Activated CD8-positive, alpha-beta memory T cell treated with anti-CD3 and anti-CD28 coated beads, Interleukin-2, amount 50 U/mL, for 4 hours (primary cell): ENCODE measurements around the gene BNIP2.
"Not testable (repeated sequence)": the region's sequence is repeated elsewhere in the genome, so short reads cannot be mapped to it uniquely, and the experiment has no call there.

ENCODE experiments used
- DNase-seq: peaks from one replicate; pipeline ENCODE4 v3.0.0-alpha.2; 2020

Gene BNIP2, protein sequence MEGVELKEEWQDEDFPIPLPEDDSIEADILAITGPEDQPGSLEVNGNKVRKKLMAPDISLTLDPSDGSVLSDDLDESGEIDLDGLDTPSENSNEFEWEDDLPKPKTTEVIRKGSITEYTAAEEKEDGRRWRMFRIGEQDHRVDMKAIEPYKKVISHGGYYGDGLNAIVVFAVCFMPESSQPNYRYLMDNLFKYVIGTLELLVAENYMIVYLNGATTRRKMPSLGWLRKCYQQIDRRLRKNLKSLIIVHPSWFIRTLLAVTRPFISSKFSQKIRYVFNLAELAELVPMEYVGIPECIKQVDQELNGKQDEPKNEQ

DNA sequence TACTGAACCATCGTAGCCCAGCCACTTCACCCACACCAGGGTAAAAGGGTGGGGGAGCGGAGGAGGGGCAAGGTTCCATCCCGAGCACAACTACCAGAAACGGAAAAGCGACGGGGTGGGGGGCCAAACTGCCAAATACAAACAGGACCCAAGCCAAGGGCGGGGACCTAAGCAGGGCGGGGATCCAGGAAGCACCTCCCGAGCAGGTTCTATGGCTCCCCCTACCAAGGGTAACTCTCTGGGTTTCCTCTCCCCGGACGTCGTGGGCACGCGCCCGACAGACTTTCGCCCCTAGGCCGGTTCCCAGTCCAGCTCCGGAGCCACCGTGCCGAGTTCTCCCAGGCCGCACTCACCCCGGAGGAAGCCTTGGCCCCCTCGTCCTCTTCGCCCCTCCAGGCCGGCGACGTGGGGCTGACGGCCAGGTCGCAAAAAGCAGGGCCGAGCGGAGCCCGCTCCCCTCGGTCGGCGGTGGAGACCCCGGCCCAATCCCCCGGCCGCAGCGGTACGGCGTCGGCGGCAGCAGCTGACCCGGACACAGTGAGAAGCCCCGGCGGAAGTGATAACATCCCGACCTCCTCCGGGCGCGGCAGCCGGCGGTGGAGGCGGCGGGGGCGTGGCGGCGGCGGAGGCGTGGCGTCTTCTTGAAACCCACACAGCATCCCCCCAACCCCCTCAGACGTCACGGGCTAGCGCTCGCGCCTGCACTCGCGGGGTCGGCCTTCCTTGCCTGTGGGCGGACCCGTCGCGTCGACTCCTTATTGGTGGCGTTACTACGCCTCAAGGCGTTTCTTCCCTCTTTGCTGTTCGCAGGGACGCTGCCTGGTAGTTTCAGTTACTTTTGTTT lies at the start of gene BNIP2:
Gene BNIP2, minus strand, starts transcription at position 539 of the 844 bp plus-strand sequence. CDS start 6,863 bp downstream, outside the sequence.
- peak; percentile 100 for DNase-seq

DNA sequence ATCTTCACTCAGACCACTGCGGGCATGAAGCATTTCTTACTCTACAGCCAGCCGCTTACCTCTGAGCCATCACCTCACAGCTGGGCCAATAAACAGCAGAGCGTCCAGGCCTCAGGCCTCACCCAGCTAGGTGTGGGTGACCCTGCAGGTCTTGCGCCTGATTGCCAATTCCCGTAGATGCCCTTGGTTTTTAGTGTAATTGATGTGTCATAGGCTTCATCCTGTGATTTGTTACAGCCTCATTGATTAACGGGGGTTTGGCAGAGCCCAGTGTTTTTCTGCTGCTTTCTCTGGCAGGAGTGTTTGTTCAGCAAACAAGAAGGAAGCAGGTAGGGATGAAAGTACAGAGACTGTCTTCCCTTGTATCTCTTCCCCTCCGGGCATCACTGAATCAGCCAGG lies 49.6 kb upstream of the BNIP2 start:
- no peak for DNase-seq

DNA sequence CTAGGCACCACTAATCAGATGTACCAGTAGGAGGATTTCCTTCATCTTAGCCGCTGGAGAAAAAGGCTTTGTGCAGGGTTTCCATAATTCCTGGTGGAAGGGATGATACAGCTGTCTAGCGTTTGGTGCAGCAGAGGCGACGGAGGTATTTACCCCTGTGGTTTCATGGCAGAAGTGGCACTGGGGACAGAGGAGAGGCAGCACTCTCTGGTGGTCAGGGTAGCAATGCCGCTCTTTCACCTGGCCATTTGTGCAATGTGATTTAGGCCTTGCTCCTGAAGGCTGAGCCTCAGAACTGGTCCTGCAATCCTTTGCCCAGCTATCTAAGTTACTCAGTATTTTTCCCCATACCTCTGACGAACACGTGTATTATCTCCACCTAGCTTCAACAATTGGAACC lies 47.1 kb upstream of the BNIP2 start:
- peak; percentile 20 for DNase-seq

DNA sequence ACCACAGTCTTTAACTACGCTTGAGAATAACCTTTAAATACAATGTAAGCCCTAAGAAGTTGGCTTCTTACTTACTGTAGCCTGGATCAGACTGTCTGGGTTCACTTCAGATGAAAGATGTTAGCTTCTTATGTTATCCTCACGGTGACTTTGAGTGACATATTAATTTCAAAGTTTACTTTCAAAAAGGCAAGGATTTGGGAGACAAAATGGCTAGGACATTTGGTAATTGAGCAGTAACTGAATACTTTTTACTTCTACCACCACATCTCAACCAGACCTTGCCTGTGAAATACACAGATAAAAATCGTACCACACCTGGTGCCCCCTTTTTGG lies 36.0 kb upstream of the BNIP2 start:
- no peak for DNase-seq

DNA sequence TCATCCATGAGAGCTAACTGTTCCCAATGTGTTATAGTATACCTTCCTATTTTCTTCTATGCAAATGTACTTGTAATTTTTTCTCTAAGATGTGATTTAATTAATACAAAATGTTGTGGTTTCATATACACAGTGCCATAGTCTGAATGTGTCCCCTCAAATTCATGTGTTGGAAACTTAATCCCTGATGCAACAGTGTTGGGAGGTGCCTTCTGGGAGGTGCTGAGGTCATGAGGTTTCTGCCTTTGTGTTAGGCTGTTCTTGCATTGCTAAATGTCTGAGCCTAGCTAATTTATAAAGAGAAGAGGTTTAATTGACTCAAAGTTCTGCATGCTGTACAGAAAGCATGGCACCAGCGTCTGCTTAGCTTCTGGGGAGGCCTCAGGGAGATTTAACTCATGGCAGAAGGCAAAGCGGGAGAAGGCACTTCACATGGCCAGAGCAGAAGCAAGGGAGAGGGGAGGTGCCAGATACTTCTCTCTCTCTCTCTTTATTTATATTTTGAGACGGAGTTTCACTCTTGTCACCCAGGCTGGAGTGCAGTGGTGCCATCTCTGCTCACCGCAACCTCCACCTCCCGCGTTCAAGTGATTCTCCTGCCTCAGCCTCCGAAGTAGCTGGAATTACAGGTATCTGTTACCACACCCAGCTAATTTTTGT lies 34.7 kb upstream of the BNIP2 start:
- no peak for DNase-seq

DNA sequence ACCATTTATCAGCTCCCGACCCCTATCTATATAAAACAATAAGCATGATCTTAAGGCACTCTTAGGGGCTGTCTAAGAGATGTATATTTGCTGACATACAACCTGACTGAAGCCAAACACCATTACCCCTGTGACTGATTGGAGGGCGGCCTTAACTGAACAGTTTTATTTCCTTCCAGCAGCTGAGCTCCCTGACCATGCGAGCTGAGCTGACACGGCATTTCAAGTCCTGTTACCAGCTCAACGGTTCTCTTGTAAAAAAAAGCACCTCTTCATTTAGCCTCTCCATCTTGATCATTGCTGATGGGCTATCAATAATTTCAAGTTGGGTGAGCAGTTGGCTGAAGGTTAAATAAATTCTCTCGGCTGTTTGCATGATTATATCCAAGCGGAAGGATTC lies 33.4 kb upstream of the BNIP2 start:
- no peak for DNase-seq

DNA sequence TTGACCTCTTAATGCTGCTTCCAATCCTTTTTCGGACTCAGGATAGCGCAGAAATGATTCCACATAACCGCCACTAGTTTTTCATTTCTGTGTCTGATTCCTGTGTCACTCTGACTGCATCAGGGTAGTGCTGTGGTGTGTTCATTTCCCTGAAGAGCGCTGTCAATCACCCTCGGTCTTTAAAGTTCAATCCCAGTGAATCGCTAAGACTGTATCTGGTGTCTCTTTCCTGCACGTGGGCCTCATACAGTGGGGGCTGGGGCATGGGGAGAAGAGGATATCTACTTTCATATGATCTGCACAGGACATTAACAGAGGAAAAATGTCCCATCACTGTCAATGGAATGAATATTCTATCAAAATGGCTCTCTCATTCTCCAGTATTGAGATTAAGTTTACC lies 32.9 kb upstream of the BNIP2 start:
- DNase-seq, result no peak

DNA sequence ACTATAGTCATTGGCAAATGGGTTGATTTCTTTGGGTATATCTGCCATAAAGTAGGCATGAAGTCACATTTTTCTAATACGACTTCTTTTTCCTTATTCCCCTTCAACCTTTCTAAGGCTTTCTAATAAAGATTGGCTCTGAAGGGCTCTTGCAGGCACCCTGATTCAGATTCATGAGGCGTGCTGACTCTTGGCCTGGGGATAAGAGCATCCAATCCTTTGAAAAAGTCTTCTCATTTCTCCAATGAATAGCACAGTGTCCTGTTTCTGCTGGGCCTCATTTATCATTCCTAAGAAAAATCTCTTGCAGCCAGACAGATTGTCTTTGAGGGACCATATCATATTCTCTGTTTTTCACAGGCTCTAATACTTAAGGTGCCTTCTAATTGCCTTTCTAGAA lies 32.3 kb upstream of the BNIP2 start:
- no peak for DNase-seq

DNA sequence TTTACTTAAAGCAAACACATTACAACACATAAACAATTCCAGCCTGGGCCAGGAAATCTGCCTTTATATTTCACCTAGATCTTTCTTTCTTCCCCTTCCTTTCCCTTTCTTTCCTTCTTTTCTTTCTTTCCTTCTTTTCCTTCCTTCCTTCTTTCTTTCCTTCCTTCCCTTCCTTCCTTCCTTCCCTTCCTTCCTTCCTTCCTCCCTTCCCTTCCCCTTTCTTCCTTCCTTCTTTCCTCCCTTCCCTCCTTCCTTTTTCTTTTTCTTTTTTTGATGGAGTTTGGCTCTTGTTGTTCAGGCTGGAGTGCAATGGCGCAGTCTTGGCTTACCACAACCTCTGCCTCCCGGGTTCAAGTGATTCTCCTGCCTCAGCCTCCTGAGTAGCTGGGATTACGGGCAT lies 24.1 kb upstream of the BNIP2 start:
- no peak for DNase-seq

DNA sequence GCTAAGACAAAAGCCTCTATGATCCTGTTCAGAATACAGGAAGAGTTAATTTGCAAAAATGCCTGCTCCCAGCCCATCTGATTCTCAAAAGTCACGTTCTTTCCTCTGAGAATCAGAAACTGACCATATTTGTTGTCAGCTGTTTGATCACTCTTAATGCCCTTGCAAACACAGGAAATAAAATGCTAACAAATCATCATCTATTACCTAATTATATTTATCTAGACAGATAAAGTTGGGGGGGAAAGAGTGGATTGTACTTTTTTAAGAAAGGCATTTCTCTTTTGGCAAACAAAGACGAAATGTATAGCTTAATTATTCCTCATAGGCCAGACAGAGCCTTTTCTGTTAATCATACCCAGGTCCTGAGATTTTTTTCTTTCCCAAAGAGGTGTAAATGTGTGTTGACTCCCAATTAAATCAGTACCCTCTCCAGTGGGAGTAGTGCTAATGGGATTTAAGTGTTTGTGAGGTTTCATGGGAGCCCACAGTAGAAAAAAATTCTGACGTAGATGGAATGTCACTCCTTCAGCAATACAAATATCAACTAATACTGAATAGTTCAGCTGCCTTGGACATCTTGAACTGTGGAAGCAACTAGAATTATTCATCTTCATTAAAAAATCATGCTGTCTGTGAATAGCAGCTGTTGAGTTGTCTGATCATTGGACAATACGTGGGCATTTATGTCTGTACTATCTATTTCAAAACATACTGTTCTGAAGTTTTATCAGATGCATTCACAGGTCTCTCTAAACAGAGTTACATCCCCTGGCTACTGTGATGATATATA lies 22.5 kb upstream of the BNIP2 start:
- DNase-seq, result no peak

DNA sequence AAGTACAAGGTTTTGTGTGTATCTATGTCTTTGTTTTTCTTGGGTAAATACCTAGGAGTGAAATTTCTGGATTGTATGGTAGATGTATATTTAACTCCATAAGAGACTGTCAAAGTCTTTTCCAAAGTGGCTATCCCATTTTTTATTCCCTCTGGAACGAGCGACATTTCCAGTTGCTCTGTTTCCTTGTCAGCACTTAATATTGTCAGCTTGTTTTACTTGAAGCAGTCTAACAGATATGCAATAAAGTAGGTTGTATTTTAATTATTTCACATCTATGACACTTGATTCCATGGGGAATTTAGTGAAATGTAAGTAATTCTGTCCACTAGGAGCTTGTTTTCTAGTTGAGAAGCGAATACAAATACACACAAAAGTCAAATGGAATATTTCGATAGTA lies 18.5 kb upstream of the BNIP2 start:
- no peak for DNase-seq

DNA sequence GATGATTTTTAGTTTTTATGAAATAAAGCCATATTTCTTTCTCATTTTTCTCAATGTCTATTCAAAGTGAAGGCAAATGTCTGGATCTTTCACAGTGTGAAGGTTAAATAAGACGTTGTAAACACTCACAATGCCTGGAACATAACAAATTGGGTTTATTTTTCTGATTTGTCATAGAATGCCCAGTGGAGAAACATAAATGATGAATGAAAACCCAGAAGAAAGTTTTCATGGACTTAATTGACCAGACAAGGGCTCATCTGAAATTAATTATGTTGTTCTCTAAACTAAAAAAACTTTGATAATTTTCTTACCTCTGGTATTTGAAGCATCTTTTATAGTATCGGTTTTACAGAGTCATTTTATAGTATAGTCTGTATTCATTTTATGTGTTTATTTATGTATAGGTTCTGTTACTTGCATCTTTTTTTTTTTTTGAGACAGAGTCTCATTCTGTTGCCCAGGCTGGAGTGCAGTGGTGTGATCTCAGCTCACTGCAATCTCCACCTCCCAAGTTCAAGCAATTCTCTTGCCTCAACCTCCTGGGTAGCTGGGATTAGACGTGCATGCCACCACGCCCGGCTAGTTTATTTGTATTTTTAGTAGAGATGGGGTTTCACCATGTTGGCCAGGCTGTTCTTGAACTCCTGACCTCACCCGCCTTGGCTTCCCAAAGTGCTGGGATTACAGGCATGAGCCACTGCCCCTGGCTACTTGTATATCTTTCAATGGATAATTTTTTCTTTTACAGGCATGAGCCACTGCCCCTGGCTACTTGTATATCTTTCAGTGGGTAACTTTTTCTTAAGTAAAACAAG lies 15.1 kb upstream of the BNIP2 start:
- no peak for DNase-seq

DNA sequence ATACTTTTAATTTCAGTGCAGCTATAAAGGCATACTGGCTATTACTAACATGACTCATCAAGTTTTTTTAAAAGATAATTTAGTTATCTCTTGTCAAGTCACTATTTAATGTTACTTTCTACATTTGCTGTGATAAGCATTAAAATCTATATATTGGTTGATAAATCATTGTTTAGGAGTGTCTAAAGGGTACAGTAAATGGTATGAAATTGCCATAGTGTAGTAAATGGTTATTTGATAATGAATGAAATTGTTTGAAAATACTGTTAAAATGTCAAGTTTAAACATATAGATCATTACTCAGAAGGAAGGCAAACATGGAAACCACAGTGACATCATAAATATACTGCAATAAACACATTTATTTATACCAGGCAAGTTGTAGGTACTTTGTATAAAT lies 13.2 kb upstream of the BNIP2 start:
- DNase-seq, result no peak

DNA sequence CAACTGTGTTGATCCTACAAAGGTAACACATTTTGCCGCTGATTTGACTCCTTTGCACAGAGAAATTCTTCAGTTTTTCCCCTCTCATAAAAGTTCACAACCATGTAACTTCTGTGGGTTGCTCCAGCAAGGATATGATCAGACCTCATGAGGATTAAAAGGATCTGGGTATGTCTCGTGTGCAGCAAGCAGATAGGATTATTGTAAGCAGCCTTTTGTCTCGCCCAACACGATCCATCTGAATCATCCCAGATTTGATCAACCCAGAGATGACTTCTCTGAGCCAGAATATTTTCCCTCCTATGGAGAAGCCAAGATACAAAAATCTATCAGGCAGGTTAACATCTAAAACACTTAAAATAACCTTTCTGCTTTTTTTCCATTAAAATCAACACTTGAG lies 12.8 kb upstream of the BNIP2 start:
- DNase-seq, result no peak

DNA sequence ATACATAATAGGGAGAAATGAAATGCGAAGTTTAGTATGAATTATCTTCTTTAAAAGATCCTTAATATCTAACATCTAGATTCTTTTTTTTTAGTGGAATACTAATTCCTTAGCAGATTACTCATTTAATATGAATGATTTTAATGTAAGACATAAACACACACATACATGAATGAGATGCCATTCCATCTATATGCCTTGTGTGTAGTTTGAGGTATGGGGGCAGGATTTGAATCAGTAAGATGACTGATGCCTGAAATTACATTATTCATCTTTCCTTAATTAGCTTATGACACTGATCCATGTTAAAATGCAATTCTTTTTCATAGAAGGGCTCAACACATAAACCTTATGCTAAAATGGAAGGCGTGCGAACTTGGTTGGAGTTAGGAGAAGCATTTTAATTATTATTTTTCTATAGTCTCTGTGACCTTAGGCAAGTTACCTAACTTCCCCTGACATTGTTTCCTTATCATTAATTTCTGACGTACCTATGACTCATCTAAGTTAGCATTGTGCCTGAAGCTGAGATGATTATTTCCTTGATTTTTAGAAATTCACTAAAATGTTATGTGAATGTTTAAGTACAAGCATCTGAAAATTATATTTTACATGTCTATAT lies 10.8 kb upstream of the BNIP2 start:
- no peak for DNase-seq

DNA sequence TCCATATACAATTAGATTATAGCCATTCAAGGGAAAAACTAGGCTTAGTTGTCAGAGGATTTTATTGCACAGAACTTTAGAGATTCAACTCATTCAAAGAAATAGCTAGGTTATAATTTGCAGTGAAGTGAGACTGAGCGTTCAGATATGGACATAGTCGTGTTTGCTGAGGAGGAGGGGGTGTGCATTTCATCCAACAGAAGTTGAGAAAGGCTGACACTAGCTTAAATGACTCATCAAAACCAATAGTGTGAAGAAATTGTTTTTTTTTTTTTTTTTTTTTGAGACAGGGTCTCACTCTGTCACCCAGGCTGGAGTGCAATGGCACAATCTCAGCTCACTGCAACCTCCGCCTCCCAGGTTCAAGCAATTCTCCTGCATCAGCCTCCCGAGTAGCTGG lies 8.9 kb upstream of the BNIP2 start:
- DNase-seq, result not testable (repeated sequence)

DNA sequence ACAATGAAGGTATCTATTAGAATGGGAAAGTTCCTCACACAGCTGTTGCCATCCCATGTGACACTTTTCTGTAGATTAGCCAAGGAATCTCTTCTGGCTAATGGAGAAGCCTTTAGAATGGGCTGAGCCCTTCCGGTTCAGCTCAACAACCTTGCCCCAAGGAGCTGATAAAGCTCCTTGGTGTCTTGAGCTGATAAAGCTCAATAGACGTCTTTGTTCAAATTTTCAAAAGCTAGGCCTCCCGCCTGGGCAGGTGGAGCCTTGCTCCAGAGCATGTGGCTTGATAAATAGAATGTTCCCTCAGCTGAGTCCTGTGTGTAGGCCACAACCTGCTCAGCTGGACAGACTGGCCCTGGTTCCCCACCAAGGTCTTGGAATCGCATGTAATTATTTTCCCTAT lies 7.2 kb upstream of the BNIP2 start:
- DNase-seq, result no peak

DNA sequence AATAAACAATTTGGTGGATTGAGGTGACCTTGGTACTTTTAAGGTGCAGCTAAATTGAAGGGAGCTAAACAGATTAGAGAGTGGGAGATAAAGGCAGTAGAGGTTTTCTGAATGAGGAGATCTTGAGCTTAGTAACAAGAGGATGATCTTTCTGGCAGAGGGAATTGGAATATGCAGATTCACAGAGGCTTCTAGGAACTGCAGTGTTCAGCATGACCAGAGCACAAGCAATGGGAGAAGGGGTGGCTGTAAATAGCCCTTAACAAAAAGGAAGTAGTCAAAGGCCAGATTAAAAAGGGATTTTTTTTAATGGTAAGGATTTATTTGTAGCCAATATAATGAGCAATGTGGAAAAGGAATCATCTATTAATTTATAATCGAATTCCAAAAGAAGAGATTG lies 5.7 kb upstream of the BNIP2 start:
- DNase-seq, result no peak

DNA sequence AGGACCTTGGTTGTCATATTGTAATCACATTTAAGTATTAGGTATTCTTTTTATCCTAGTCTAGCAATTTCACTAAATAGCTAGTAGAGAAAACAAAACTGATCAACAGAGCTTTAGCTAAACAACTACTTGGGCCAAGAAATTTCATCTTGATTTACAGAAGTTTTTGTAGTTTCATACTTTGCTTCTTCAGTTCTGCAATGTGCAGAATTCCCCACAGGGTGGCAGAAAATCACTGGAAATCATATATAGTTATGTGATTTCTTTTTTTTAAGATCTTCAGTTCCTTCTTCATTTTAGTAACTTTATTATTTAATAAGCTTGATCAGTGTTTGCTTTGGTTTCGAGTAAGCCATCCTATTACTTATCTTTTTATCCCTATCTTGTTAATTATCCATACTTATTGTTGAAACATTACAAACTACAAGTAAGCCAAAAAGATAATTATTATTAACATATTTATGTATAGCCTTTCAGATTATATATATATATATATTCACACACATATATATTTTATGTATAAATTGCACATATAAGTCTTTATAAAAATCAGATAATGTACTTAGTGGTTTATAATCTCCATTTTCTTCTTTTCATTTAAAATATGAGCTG lies 2.2 kb upstream of the BNIP2 start:
- DNase-seq, result peak; percentile 49

DNA sequence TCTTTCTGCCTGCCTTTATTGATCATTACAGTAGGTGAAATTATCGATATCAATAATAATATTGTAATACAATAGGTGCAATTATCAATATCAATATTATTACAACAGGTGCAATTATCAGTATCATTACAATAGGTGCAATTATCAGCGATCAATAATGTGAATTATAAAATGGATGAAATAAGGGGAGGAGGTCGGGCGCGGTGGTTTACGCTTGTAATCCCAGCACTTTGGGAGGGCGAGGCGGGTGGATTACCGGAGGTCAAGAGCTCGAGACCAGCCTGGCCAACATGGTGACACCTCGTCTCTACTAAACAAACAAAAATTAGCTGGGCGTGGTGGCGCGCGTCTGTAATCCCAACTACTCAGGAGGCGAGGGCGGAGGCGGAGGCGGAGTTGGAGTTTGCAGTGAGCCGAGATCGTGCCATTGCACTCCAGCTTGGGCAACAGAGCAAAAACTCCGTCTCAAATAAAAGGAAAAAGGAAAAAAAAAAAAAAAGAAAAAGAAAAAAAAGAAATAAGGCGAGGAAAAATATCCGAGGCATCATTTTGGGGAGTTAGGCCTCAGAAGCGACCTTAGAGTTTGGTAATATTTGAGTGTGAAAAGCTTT lies 611 bp upstream of the BNIP2 start:
- peak; percentile 57 for DNase-seq

DNA sequence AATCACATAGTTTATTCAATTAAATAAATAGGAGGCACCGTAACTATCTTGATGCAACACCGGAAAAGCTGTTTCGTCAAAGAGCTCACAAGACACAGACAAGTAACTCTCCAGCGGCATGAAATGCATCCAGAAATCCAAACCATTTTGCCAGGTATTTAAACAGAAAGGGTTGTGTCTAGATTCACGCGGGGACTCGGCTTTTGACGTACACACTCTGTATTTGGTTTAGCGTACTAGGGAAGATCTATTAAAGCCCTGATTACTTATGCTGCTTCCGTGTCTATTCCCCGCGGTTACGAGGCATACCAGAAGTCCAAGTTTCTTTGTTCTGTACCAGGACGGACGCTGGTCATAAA lies 718 bp downstream of the BNIP2 start:
- no peak for DNase-seq
